CD8-positive, alpha-beta memory T cell (primary cell): ENCODE data around the gene CD19. TPM values are rescaled to one million over a fixed set of nuclear protein-coding genes. Genes with fewer than 3 reads are reported as not detected.
"Not testable (repeated sequence)": the region's sequence is repeated elsewhere in the genome, so short reads cannot be mapped to it uniquely, and the experiment has no call there.

Experiments
- CTCF ChIA-PET: fragments of 350-600 bp; sonication (Branson Sonifier 250); formaldehyde crosslinking; loops from one replicate; lab custom pipeline; 2021; ENCODE audit warnings: antibody characterized with exemption; lab: Charles Lee
- POLR2A ChIA-PET: fragments of 350-600 bp; sonication (Branson Sonifier 250); formaldehyde crosslinking; loops from one replicate; lab custom pipeline; 2021; ENCODE audit warnings: antibody characterized with exemption; lab: Charles Lee
- DNase-seq, 5 donors: peaks; one replicate each; pipeline versions ENCODE4 v3.0.0 to v3.0.0-alpha.2; 2020 to 2022; ENCODE audit warnings: mixed read lengths in 1 of 5
- H3K27ac ChIP-seq: one replicate; pipeline ENCODE4 v1.7.0; 2013; ENCODE audit warnings: low read depth, mild to moderate bottlenecking, low read length, moderate library complexity
- H3K27me3 ChIP-seq: 2 replicates; pipeline ENCODE4 v1.7.0; 2013; ENCODE audit warnings: low read length, mild to moderate bottlenecking; ENCODE audit not compliant: insufficient read depth, poor library complexity, severe bottlenecking
- H3K36me3 ChIP-seq: 2 replicates; pipeline ENCODE4 v1.7.0; 2013; ENCODE audit warnings: mild to moderate bottlenecking, low read length, moderate library complexity; ENCODE audit not compliant: insufficient read depth
- H3K4me1 ChIP-seq: 2 replicates; pipeline ENCODE4 v1.7.0; 2013; ENCODE audit warnings: mild to moderate bottlenecking, low read length, moderate library complexity; ENCODE audit not compliant: insufficient read depth
- H3K4me3 ChIP-seq: 2 replicates; pipeline ENCODE4 v1.7.0; 2013; ENCODE audit warnings: mild to moderate bottlenecking, low read length
- H3K9me3 ChIP-seq: 2 replicates; pipeline ENCODE4 v1.7.0; 2013; ENCODE audit warnings: mild to moderate bottlenecking, low read length
- H3K27ac Mint-ChIP-seq, 8 donors: one replicate each; pipeline ENCODE4 v1.8.0; 2020 to 2021; ENCODE audit warnings: mixed read lengths in 8 of 8, mild to moderate bottlenecking in 6 of 8, inconsistent platforms in 3 of 8, moderate library complexity in 3 of 8
- H3K27me3 Mint-ChIP-seq, 2 donors: one replicate each; pipeline ENCODE4 v1.8.0; 2020 to 2021; ENCODE audit warnings: mixed read lengths in 2 of 2, mild to moderate bottlenecking in 1 of 2, moderate library complexity in 1 of 2
- H3K36me3 Mint-ChIP-seq, 3 donors: one replicate each; pipeline ENCODE4 v1.8.0; 2020 to 2021; ENCODE audit warnings: mixed read lengths in 3 of 3, inconsistent platforms in 1 of 3, mild to moderate bottlenecking in 1 of 3
- H3K4me1 Mint-ChIP-seq, 3 donors: one replicate each; pipeline ENCODE4 v1.8.0; 2020 to 2021; ENCODE audit warnings: mixed read lengths in 3 of 3, inconsistent platforms in 1 of 3, mild to moderate bottlenecking in 1 of 3
- H3K4me3 Mint-ChIP-seq, 7 donors: one replicate each; pipeline ENCODE4 v1.8.0; 2020 to 2021; ENCODE audit warnings: mixed read lengths in 7 of 7, mild to moderate bottlenecking in 6 of 7, moderate library complexity in 4 of 7, inconsistent platforms in 2 of 7
- H3K9me3 Mint-ChIP-seq, 5 donors: one replicate each; pipeline ENCODE4 v1.8.0; 2020 to 2022; ENCODE audit warnings: mixed read lengths in 5 of 5, mild to moderate bottlenecking in 3 of 5, moderate library complexity in 2 of 5, inconsistent platforms in 1 of 5
- polyA plus RNA-seq: library from polyadenylated mRNA; unstranded; fragments of 300-500 nt; fragmentation: Illumina TruSeq; gene quantifications from one replicate; pipeline ENCODE4 v1.2.3, GENCODE V29; 2021
- total RNA-seq, 2 experiments: library from RNA; stranded (reverse); gene quantifications; one replicate each; pipeline ENCODE4 v1.2.3, GENCODE V29; 2021

CD19 gene
- total and polyA plus RNA-seq, 3 experiments from 2014 or later, result not detected

DNA sequence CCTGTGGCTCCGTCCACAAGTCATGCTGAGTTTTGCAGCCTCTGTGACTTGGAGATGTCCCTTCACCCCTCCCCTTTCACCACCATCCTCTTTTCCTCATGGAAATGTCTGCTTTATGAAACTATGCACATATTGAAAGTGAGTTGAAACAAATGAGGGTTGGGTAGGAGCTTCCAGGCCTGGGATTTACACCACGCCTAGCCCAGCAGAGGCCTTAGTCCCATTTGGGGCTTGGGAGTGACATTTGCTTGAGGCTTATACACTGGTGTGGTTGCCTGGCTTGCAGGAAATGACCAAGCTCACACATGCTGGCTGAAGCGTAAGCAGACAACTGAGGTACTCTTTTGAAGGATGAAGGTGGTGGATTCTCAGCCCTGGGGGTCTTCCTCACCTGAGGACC, 32.3 kb downstream of the CD19 start:
- ChIA-PET CTCF (interaction anchor here (0.5 to 2.5 kb wide), 2 partner anchors 10 to 101 kb away, joined by 3 to 7 read pairs; no protein-coding TSS in a partner anchor), POLR2A (no interaction called here)
- Mint-ChIP-seq H3K27ac (peak overlapping the region in 1 of 8 donors; percentile 50), H3K36me3 (peaks cover 7 to 64% (median 14%) of the 10 kb centered on the region in 3 donors), H3K9me3 (no peaks in the 10 kb centered on the region), H3K4me3 (no peak overlapping the region), H3K4me1 (peaks cover 0 to 3% (median 2%) of the 10 kb centered on the region in 3 donors), H3K27me3 (no peaks in the 10 kb centered on the region)
- H3K9me3 ChIP-seq, result no peaks in the 10 kb centered on the region
- H3K27ac ChIP-seq, result no peak overlapping the region
- DNase-seq, result no peak
- H3K27me3 ChIP-seq, result no peaks in the 10 kb centered on the region
- H3K4me3 ChIP-seq, result no peak overlapping the region
- H3K4me1 ChIP-seq, result no peaks in the 10 kb centered on the region
- peaks cover 44% of the 10 kb centered on the region for H3K36me3 ChIP-seq

DNA sequence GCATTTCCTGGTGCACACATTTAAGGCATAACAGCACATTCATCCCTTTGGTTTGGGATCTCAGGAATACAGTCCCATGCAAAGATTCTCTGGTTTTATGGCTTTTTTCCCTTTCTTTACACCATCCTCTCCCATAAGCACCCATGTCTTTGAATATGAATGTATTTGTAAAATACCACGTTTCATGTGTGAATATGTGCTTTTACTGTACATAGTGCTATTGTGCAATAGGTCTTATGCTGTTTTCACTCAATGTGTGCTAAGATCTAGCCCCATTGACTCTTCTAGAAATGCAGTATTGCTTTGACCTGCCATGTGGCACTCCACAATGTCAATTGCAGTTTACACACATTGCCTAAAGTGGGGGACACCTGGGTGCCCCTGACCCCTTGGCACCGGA, 32.7 kb downstream of the CD19 start:
- Mint-ChIP-seq H3K27ac (peak overlapping the region in 3 of 8 donors; percentile 21 to 50 (median 36)), H3K9me3 (no peaks in the 10 kb centered on the region), H3K4me1 (peaks cover 0 to 3% (median 2%) of the 10 kb centered on the region in 3 donors), H3K4me3 (no peak overlapping the region), H3K36me3 (peaks cover 7 to 60% (median 12%) of the 10 kb centered on the region in 3 donors), H3K27me3 (no peaks in the 10 kb centered on the region)
- no peak overlapping the region for H3K27ac ChIP-seq
- no peak for DNase-seq
- CTCF ChIA-PET, result interaction anchor here (2.5 kb wide), 1 partner anchor 9 kb away, joined by 7 read pairs; no protein-coding TSS in a partner anchor
- POLR2A ChIA-PET, result no interaction called here
- H3K36me3 ChIP-seq, result peaks cover 40% of the 10 kb centered on the region
- H3K27me3 ChIP-seq, result no peaks in the 10 kb centered on the region
- no peak overlapping the region for H3K4me3 ChIP-seq
- no peaks in the 10 kb centered on the region for H3K9me3 ChIP-seq
- H3K4me1 ChIP-seq, result no peaks in the 10 kb centered on the region

DNA sequence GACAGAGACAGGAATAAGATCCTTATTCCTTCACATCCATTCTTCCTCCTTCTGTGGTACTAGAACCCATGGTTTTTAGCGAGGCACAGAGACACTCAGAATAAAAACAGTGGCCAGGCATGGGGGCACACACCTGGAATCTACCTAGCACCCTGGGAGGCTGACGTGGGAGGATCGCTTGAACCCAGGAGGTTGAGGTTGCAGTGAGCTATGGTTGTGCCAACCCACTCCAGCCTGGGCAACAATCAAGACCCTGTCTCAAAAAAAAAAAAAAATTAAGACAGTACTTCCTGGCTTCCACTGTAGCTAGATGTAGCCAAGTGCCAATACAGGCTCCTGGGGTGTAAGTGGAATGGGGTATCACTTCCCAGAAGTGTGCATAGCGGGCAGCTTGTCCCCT, 35.4 kb downstream of the CD19 start:
- no peak overlapping the region for H3K27ac ChIP-seq
- Mint-ChIP-seq H3K4me1 (no peaks in the 10 kb centered on the region), H3K27ac (peak overlapping the region in 2 of 8 donors; percentile 47 to 82), H3K27me3 (no peaks in the 10 kb centered on the region), H3K4me3 (no peak overlapping the region), H3K36me3 (peaks cover 0 to 39% (median 5%) of the 10 kb centered on the region in 3 donors), H3K9me3 (no peaks in the 10 kb centered on the region)
- no peaks in the 10 kb centered on the region for H3K4me1 ChIP-seq
- ChIA-PET CTCF (interaction anchor here (2.2 kb wide), 1 partner anchor 11 kb away, joined by 8 read pairs; no protein-coding TSS in a partner anchor), POLR2A (no interaction called here)
- DNase-seq, result no peak
- H3K4me3 ChIP-seq, result no peak overlapping the region
- H3K27me3 ChIP-seq, result no peaks in the 10 kb centered on the region
- no peaks in the 10 kb centered on the region for H3K9me3 ChIP-seq
- H3K36me3 ChIP-seq, result peaks cover 25% of the 10 kb centered on the region

- CTCF ChIA-PET, H3K36me3 ChIP-seq, H3K27ac ChIP-seq, H3K27me3 ChIP-seq, H3K4me3 ChIP-seq, H3K9me3 ChIP-seq, H3K4me1 ChIP-seq, H3K4me1 Mint-ChIP-seq, H3K27me3 Mint-ChIP-seq, POLR2A ChIA-PET, H3K9me3 Mint-ChIP-seq, DNase-seq: not testable (repeated sequence)
- peaks cover 0 to 19% (median 2%) of the 10 kb centered on the region in 3 donors for H3K36me3 Mint-ChIP-seq
- H3K27ac Mint-ChIP-seq, result peak overlapping the region in 3 of 8 donors; percentile 47 to 84 (median 66)
- H3K4me3 Mint-ChIP-seq, result peak overlapping the region in 1 of 7 donors; percentile 18
These were observed 37.9 kb downstream of the CD19 start for GRCh38 chr16:28969696-28970095.

- H3K4me3 Mint-ChIP-seq, result peak overlapping the region; percentile 92 to 99 (median 97)
- no peaks in the 10 kb centered on the region for H3K9me3 ChIP-seq
- H3K36me3 Mint-ChIP-seq, result peaks cover 0 to 30% (median 5%) of the 10 kb centered on the region in 3 donors
- peak overlapping the region; percentile 70 for H3K27ac ChIP-seq
- peaks cover 0 to 4% of the 10 kb centered on the region in 2 donors for H3K27me3 Mint-ChIP-seq
- H3K27ac Mint-ChIP-seq, result peak overlapping the region; percentile 76 to 99 (median 97)
- peak overlapping the region; percentile 76 for H3K4me3 ChIP-seq
- H3K9me3 Mint-ChIP-seq, result no peaks in the 10 kb centered on the region
- no peaks in the 10 kb centered on the region for H3K36me3 ChIP-seq
- peaks cover 34% of the 10 kb centered on the region for H3K4me1 ChIP-seq
- H3K27me3 ChIP-seq, result no peaks in the 10 kb centered on the region
- H3K4me1 Mint-ChIP-seq, result peaks cover 30 to 43% (median 33%) of the 10 kb centered on the region in 3 donors
- CTCF ChIA-PET, result interaction anchor here (0.9 to 3.7 kb wide), 13 partner anchors 8 to 100 kb away, joined by 3 to 41 read pairs (median 4); partner anchors contain the start of gene LAT
- POLR2A ChIA-PET, result interaction anchor here (0.6 to 2.8 kb wide), 6 partner anchors 11 to 151 kb away, joined by 3 to 20 read pairs (median 6); partner anchors contain the start of genes ATXN2L, LAT and NFATC2IP
- no peak for DNase-seq
These were observed 42.3 kb downstream of the CD19 start for GRCh38 chr16:28974007-28974436.

- Mint-ChIP-seq H3K9me3 (no peaks in the 10 kb centered on the region), H3K4me1 (peaks cover 30 to 43% (median 33%) of the 10 kb centered on the region in 3 donors), H3K4me3 (peak within 1 kb of the TSS; percentile 92 to 99 (median 97)), H3K36me3 (peaks cover 0 to 34% (median 5%) of the 10 kb centered on the region in 3 donors), H3K27ac (peak within 1 kb of the TSS; percentile 76 to 99 (median 97)), H3K27me3 (peaks cover 0 to 4% of the 10 kb centered on the region in 2 donors)
- Histone ChIP-seq H3K36me3 (no peaks in the 10 kb centered on the region), H3K4me3 (peak within 1 kb of the TSS; percentile 76), H3K27me3 (no peaks in the 10 kb centered on the region), H3K4me1 (peaks cover 34% of the 10 kb centered on the region), H3K27ac (peak within 1 kb of the TSS; percentile 70), H3K9me3 (no peaks in the 10 kb centered on the region)
- POLR2A ChIA-PET, result interaction anchor here (0.6 to 2.8 kb wide), 4 partner anchors 10 to 152 kb away, joined by 3 to 20 read pairs (median 6); partner anchors contain the start of genes ATXN2L, LAT and NFATC2IP
- CTCF ChIA-PET, result interaction anchor here (0.9 to 3.7 kb wide), 11 partner anchors 8 to 99 kb away, joined by 3 to 41 read pairs (median 4); partner anchors contain the start of gene LAT
- DNase-seq, result peak; percentile 84 to 93 (median 91)
These were observed 42.8 kb downstream of the CD19 start, which contains the start of gene SPNS1 for GRCh38 chr16:28974437-28975157. TSS of gene SPNS1 (plus strand) at chr16:28974778. CDS start at chr16:28975152, 374 bp downstream.

- Mint-ChIP-seq H3K9me3 (no peaks in the 10 kb centered on the region), H3K36me3 (peaks cover 0 to 34% (median 5%) of the 10 kb centered on the region in 3 donors), H3K4me1 (peaks cover 30 to 43% (median 33%) of the 10 kb centered on the region in 3 donors), H3K27me3 (peaks cover 0 to 4% of the 10 kb centered on the region in 2 donors), H3K27ac (peak overlapping the region; percentile 43 to 97 (median 81)), H3K4me3 (peak overlapping the region; percentile 92 to 99 (median 97))
- Histone ChIP-seq H3K36me3 (no peaks in the 10 kb centered on the region), H3K4me1 (peaks cover 34% of the 10 kb centered on the region), H3K27ac (peak overlapping the region; percentile 70), H3K27me3 (no peaks in the 10 kb centered on the region), H3K9me3 (no peaks in the 10 kb centered on the region), H3K4me3 (peak overlapping the region; percentile 76)
- CTCF ChIA-PET, result interaction anchor here (3.7 kb wide), 1 partner anchor 12 kb away, joined by 41 read pairs; the partner anchor contains the start of gene LAT
- no peak for DNase-seq
- POLR2A ChIA-PET, result interaction anchor here (2.8 kb wide), 1 partner anchor 10 kb away, joined by 20 read pairs; the partner anchor contains the start of gene LAT
These were observed 43.4 kb downstream of the CD19 start for GRCh38 chr16:28975158-28975599.
